HEK293 (cell line): ENCODE results near the gene CTDNEP1.

Source experiments
- CTCF ChIP-seq: fragments of 450-650 bp; formaldehyde crosslinking; IDR thresholded peaks from 2 replicates; pipeline ENCODE4 v1.5.1; 2016; ENCODE audit warnings: missing biosample characterization, missing genetic modification characterization
- KLF10 ChIP-seq: fragments of 450-650 bp; IDR thresholded peaks from 2 replicates; pipeline ENCODE4 v1.5.1; 2018; ENCODE audit warnings: missing biosample characterization, mild to moderate bottlenecking, missing genetic modification characterization
- PBX3 ChIP-seq: sonication (generic); formaldehyde crosslinking; IDR thresholded peaks from 2 replicates; pipeline ENCODE4 v1.8.1; 2022; ENCODE audit warnings: mild to moderate bottlenecking, moderate library complexity, missing genetic modification reagents
- REST ChIP-seq: fragments of 450-650 bp; formaldehyde crosslinking; IDR thresholded peaks from 2 replicates; pipeline ENCODE4 v1.5.1; 2016; ENCODE audit warnings: missing biosample characterization, missing genetic modification characterization
- ZBTB21 ChIP-seq: fragments of 450-650 bp; formaldehyde crosslinking; IDR thresholded peaks from 2 replicates; pipeline ENCODE4 v1.5.1; 2017; ENCODE audit warnings: missing biosample characterization, missing genetic modification characterization
- ZNF211 ChIP-seq: fragments of 450-650 bp; formaldehyde crosslinking; IDR thresholded peaks from 2 replicates; pipeline ENCODE4 v1.5.1; 2016; ENCODE audit warnings: low read depth, missing biosample characterization, missing genetic modification characterization
- ZNF274 ChIP-seq, 2 experiments: fragments of 200-500 bp in 1 of 2; fragments of 450-650 bp in 1 of 2; sonication (Bioruptor generic) in 1 of 2; formaldehyde crosslinking in 1 of 2; IDR thresholded peaks; 2 replicates each; pipeline versions ENCODE4 v1.5.1 to v1.6.1; 2014 to 2016; ENCODE audit warnings: borderline replicate concordance in 1 of 2, inconsistent platforms in 1 of 2, low read length in 1 of 2, missing biosample characterization in 1 of 2, missing genetic modification characterization in 1 of 2
- ZNF398 ChIP-seq: fragments of 450-650 bp; formaldehyde crosslinking; IDR thresholded peaks from 2 replicates; pipeline ENCODE4 v1.5.1; 2017; ENCODE audit warnings: missing biosample characterization, missing genetic modification characterization
- ZNF416 ChIP-seq: fragments of 450-650 bp; formaldehyde crosslinking; IDR thresholded peaks from 2 replicates; pipeline ENCODE4 v1.5.1; 2016; ENCODE audit warnings: missing biosample characterization, missing genetic modification characterization
- ZNF488 ChIP-seq: fragments of 450-650 bp; formaldehyde crosslinking; IDR thresholded peaks from 2 replicates; pipeline ENCODE4 v1.5.1; 2016; ENCODE audit warnings: missing biosample characterization, missing genetic modification characterization
- ZNF830 ChIP-seq: fragments of 450-650 bp; IDR thresholded peaks from 2 replicates; pipeline ENCODE4 v1.5.0; 2018; ENCODE audit warnings: missing biosample characterization, missing genetic modification characterization, low read depth, mild to moderate bottlenecking, moderate library complexity

- TF ChIP-seq ZNF830 (tag by site-specific recombination) (no peak), ZNF211 (tag by site-specific recombination) (no peak), ZBTB21 (tag by site-specific recombination) (no peak), ZNF398 (tag by site-specific recombination) (no peak), CTCF (no peak), REST (tag by site-specific recombination) (no peak), PBX3 (CRISPR knock-in tag) (no peak), KLF10 (tag by site-specific recombination) (no peak), ZNF416 (tag by site-specific recombination) (no peak; the same call in 1 of the 2 replicates), ZNF488 (no peak), ZNF274 (IDR thresholded peaks at IDR 0.05; ENCODE audit: low read length) (no peak), ZNF274 (tag by site-specific recombination; IDR thresholded peaks at IDR 0.05; ENCODE audit: borderline replicate concordance) (no peak)
Measured at GRCh38 chr17:7238420-7239090, 13.0 kb downstream of the CTDNEP1 start.
